CD4-positive, alpha-beta T cell treated with Interleukin-4 for 4 hours (primary cell): Measurements from ENCODE around the gene ACP4.
"Not testable (repeated sequence)": the region's sequence is repeated elsewhere in the genome, so short reads cannot be mapped to it uniquely, and the experiment has no call there.

Experiments used
- DNase-seq: peaks from one replicate; pipeline ENCODE4 v3.0.0-alpha.2; 2020

The ACP4 gene

DNA sequence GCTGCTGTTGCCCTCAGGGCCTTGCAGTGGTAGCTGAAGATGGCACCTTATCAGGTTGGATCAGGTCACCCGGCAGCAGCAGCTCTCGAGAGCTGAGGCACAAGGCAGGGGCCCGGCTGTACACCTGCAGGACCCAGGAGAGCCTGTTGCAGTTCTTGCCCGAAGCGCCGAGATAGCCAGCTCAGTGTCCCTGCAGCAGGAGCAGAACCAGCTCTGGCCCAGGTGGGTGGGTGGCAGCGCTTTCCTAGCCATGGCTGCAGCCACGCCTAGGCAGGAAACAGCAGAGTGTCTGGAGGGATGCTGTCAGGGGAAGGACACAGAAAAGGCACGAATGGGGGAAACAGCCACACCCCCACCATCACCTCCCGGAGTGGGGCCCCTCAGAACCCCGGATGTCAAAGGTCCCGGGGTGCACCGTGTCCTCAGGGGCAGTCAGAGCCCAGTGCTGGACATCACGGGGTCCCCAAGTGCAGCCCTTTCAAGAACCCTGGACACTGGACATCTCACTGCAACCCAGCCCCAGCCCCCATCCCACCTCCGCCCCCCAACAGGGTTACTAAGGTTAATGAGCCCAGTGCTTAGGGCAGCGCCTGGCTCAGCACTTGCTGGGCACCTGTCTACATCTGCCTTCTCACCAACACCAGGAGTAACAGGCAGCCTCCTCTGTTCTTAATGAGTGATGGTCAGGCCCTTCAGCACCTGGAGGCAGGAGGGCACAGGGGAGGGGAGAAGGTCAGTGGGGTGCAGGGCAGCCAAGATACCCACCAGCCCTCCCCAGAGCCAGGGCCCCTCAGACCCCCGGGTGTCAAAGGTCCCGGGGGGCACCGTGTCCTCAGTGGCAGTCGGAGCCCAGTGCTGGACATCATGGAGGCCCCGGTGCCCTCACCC, 8.7 kb downstream of the ACP4 start:
- no peak for DNase-seq

DNA sequence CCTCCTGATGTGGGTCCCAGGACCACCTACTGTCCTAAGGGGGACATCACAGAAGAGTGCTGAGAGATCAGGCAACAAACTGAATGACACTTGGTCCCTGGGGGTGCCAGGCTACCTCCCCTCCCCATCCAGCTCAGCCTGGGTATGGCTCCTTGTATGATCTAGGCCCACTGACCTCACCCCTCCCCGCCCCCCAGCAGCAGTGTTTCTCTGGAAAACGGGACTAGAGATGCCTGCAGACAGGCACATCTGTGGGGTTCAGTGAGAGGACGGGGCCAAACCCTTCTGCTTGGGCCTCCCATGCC, 9.3 kb downstream of the ACP4 start:
- no peak for DNase-seq

DNA sequence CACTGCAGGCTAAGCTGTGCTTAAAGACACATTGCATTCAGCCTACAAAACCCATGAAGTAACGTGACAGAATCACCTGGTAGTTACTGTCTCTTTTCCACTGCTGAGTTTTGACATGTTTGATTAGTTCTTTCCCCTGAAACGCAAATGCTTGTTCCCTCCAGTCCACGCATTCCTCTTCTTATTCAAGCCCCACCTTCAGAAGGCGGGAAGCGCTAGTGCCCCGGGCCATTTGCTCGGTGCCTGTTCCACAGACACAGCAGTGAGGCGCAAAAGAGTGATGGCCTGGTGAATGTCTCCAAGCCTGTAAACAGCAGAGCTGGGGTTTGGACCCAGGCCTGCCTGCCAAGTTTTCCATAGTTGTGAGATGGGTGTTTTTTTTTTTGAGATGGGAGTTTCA, 10.9 kb downstream of the ACP4 start:
- no peak for DNase-seq

DNA sequence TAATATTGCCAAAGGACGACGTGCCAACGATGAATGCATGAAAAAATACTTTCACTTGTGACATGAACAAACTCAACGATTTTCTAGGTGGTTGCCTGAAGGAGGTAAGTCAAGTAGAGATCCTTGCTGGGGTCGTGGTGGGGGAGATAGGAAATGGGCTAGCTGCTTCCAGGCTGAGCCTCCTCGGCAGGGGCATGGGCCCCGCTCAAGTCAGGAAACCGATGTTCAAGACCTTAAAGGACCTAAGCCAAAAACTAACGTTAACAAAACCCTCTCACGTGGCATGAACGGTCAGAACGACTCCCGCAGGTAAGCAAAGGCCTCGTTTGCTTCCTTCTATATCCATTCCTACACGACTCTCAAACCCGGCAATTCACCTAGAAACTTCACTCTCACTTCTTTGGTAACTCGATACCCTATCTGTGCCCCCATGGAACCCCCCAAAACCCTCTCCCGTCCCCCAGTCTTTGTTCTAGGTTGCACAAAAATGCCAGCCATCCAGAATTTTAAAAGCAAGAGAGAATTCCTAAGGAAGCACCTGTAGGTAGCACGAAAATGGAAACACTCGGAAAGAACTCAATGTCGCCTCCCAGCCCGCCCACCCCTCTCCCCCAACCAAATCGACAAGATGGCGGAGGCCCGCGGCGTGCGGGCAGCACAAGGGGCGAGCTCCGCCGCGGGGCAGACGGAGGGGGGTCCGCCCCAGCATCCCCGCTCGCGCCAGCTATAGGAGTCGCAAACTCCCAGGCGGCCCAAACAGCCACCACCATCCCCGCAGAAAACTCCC, 13.6 kb downstream of the ACP4 start:
- no peak for DNase-seq

DNA sequence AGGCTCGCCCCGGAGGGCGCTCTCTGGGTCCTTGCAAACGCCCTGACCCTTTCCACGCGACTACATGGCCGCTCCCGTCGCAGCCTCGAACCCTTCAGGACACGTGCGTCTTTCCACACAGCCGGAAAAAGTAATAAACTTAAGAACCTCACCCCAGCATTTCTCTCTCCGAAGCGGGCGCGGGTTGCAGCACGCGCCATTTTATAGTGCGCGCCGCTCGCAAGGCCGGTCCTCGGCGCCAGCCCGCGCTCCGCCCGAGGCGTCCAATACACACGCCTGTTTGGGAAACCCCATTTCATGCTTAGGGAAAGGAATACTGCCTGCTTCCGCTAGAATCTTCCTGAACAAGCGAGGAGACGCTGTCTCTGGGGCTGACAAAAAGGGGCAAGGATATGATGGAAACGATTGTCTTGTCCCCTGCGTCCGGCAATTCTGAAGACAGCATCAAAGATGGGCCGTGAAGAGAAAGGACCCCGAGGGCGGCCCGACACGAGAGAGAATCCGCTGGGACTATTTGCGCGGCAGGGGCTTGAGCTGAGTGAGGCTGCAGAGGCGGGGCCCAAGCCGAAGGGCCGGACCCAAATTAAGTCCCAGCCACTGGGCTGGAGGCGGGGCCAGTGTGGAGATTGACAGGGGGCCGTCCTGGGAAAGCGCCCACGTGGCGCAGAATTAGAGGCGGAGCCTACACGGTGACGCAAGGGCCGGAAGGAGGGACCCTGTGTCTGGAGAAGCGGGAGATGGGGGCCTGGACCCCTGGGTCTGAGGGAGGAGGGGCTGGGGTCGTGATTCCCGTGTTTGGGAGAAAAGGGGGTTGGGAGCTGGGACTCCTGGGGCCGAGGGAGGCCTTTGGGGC, 14.4 kb downstream of the ACP4 start:
- DNase-seq, result peak; percentile 99

DNA sequence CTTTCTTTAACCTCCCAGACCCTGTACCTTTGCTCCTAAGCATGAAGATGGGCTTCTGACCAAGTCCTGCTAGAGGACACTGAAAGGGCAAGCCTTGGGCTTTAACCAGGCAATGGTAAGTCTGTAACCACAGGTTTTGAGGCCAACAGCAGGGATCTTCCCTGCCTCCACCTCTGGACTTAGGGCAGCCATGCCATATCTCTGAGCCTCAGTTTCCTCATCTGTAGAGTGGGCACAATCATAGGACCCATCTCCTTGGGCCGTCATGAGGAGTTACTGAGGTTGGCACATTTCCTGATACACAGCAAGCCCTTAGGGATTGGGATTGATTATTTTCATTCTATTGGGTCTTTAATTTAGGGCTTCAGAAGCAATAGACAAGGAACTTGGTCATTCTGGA, 18.6 kb downstream of the ACP4 start:
- no peak for DNase-seq

DNA sequence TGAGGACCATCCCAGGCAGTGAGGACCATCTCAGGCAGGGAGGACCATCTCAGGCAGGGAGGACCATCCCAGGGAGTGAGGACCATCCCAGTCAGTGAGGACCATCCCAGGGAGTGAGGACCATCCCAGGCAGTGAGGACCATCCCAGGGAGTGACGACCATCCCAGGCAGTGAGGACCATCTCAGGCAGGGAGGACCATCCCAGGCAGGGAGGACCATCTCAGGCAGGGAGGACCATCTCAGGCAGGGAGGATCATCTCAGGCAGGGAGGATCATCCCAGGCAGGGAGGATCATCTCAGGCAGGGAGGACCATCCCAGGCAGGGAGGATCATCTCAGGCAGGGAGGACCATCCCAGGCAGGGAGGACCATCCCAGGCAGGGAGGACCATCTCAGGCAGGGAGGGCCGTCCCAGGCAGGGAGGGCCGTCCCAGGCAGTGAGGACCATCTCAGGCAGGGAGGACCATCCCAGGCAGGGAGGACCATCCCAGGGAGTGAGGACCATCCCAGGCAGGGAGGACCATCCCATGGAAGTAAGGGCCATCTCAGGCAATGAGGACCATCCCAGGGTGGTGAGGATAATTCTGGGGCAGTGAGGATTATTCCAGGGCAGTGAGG, 21.5 kb downstream of the ACP4 start:
- DNase-seq, result not testable (repeated sequence)

DNA sequence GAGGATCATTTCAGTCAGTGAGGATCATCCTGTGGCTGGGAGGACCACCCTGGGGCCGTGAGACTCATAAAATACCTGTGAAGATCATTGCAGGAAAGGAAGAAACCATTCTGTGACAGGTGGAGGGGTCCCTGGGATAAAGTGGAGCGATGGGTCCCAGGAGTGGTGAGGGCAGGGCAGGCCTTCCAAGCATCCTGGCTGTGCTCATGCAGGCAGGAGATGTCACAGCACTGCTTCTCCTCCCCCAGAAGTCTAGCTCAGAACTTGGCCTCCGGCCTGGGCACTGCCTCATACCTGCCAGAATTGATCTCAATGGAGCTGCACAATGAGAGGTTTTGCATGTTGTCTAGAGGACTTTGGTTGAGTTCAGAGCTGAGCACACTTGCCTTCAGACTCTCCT, 22.3 kb downstream of the ACP4 start:
- no peak for DNase-seq

DNA sequence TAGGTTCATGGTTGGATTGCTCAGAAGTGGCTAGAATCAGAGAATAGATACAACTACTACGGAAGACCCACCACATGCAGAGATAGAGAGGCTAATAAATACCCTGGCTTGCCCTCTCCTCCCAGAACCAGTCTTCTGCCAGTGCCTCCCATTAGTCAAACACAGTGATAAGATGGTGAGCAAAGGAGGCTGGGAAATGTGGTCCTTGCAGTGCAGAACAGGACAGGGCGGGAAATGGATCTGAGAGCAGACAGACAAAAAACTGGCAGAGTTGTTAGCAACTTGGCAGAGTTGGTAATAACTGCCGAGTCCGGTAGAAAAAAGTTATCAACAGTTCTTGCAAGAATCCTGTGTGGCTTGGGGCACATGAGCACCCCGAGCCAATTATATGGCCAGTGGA, 24.7 kb downstream of the ACP4 start:
- DNase-seq, result no peak

DNA sequence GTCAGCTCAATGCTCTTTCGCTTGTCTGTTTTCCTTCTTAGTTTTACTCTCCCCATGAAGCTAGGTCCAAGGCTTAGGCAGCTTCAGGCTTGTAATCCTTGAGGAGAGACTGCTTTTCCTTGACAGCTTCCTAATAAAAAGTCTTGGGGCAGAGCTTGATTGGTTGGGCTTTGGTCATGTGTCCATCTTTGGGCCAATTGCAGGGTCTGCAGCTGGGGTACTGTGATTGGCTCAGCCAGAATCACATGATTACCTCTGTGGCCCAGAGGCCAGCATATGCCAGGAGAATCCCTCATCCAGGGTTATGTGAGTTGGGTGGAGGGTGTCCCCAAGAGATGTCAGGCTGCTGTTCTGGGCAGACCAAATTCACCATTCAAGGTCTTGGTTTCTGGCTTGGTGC, 25.2 kb downstream of the ACP4 start:
- DNase-seq, result no peak

DNA sequence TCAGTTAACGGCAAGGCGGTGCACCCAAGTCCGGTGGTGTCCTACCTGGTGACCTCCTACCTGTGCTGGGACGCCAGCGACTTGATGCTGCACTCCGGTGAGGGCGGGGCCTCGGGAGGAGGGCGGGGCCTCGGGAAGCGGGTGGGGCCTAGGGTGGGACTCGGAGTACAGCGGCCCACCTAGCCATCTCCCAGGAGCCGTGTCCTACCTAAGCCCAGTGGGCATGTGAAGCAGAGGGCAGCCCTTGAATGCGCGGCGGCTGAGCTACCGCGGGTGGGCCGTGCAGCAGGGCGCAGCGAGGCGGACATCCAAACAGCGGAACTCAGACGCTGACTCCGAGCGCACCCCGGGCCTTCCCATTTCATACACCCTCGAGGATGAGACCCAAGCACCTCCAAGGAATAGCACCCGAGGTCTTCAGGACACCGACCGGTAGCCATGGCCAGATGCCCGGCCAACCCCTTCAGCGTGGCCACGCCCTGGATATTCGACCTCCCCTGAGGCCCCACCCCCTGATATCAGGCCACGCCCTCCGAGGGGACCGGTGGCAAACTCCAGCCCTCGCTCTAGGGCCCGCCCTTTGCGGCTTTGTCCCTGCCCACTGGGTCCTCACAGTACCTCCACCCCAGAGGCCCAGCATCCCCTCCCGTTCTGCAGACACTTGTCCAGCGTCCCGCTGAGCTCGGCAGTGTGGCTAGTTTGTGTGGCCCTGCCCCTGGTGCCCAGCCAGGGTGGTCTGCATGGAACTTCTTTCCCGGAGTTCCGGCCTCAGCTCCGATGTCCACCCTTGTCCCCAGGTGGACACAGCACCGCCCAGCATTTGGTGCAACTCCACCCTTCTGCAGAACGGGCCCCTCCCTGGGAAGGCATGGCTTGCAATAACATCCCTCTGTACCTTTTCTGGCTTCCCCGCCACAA, 28.0 kb downstream of the ACP4 start:
- no peak for DNase-seq

DNA sequence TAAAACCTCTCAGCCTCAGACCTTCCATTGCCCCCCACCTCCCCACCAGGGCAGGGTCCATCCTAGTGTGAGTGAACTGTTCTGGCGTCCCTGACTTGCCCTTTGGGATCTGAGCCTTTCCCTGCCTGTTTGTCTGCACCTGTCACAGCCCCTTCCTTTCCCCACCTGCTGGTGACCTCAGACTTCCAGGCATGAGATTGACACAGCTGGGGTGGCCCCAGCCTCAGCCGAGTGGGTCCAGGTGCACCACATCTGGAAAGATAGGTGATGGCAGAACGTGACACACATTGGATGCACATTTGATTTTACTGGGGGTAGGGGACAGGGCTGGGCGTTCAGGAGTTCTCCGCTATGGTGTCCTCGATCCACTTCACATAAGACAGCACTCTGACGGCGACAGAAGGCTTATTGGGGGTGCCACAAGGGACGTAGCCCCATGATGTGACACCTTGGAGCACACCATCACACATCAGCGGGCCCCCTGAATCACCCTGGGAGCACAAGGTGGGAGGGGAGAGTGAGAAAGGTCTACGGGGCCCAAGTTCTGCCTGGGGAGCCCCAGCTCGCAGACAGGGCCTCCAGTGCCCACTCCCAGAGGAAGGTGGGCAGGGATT, 28.8 kb downstream of the ACP4 start:
- DNase-seq, result no peak

DNA sequence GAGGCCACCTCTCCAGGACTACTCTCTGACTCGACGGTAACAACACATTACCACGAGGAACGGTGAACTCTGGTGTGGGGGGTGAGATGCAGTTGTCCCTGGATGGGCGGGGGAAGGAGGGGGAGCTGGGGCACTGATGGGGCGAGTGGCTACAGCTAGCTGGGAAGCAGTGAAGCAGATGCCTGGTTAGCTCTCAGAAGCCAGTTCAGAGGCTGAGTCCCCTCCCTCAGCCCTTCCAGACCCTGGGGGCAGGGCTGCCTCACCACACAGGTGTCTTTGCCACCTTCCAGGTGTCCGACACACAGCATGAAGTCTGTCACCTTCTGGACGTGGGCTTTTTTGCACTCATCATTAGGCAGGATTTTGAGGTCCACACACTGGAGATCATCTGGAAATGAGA, 29.4 kb downstream of the ACP4 start:
- no peak for DNase-seq

DNA sequence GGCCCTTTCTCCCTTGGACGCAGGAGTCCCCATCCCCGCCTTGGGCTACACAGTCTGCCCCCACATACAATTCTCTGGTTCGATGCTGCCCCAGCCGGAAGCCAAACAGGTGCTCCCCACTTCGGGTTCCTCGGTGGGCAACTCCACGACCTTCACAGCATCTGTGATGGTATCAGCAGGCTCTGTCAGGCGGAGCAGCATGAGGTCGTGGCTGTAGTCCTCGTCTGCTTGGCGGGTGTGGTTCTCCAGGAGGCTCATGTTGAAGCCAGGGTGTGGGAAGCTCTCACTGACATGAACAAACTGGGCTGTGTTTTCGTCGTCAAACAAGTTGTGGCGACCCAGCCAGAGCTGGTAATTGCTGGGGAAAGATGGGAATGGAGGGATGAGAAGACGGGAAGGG, 29.9 kb downstream of the ACP4 start:
- no peak for DNase-seq

DNA sequence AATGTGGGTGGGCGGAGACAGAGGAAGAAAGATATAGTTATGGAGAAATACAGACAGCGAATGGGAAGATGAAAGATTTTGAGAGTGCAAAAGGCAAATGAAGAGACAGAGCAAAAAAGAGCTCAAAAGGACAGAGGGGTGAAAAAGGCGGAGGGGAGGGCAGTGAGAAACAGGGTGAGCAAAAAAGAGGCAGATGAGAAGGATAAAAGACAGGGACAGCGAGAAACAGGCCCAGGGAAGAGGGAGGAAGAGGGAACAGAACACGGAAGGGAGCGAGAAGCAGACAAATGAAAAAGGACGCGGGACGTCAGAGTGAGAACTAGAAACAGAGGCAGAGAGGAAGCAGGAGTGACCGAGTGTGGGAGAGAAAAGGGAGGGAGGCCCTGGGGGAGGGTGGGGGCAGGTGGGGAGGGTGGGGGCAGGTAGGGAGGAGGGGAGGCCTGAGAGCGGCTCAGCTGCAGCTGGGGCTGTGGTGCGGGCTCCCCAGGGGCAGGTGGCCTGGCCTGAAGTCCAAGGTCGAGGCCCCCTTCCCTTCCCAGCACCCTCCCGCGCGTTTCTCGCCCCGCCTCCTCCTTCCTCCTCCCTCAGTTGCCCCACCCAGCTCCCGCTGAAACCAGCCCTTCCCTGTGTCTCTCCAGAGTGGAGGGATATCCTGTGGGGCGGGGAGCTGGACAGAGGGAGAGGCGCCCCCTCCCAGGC, 30.5 kb downstream of the ACP4 start:
- no peak for DNase-seq

DNA sequence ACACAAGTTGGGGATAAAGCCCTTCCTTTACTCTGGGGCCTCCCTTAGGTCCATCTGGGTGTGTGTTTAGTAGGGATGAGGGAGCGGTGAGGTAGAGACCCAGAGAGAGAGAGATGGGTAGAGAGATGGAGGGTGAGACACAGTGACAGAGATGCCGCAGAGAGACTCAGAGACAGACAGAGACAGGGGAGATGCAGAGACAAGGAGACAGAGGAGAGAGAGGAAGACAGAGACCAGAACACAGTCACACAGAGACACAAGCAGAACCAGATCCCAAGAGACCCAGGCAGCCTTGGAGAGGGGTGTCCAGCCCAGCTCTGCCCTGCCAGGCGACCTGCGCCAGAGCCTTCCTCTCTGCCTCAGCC, 31.0 kb downstream of the ACP4 start:
- no peak for DNase-seq

DNA sequence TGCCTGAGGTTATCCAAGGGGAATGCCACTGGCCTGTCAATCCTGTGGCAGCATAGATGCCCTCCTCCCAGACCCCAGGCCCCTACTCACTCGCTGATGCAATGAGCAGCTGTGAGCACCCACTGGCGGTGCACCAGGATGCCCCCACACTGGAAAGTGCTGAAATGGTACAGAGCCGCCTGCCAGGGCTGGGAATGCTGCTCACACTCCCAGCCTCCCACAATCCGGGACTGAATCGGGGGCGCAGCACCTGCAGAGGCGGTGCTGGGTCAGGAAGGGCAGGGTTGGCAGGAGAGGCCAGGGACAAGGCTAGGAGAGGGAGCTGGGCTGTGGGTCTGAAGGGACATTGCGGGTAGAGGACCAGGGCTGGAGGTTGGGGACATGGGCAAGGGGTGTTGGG, 31.4 kb downstream of the ACP4 start:
- no peak for DNase-seq

DNA sequence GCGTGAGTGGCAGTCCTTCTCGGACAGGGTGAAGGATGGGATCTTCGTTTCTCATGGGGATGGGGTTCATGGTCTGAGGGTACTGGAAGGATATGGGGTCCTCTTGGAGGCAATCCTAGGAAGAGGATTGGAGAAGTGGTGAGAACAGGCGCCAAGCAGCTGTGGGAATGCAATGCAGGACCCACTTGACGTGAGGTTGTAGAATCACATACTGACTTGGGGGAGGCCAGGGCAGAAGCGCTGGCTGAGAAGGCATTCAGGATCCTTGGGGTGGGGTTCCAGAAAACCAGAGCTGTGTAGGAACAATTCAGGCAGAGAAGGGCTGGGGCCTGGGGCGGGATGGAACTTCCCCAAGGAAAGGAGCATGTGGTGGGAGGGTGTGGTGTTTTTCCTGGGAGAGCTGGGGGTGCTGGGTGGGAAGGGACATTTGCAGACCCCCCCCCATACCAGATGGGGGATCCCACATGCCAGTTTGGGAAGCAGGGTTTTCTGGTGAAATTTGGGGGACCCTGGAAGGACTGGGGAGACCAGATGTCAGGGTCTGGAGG, 32.5 kb downstream of the ACP4 start:
- DNase-seq, result no peak

DNA sequence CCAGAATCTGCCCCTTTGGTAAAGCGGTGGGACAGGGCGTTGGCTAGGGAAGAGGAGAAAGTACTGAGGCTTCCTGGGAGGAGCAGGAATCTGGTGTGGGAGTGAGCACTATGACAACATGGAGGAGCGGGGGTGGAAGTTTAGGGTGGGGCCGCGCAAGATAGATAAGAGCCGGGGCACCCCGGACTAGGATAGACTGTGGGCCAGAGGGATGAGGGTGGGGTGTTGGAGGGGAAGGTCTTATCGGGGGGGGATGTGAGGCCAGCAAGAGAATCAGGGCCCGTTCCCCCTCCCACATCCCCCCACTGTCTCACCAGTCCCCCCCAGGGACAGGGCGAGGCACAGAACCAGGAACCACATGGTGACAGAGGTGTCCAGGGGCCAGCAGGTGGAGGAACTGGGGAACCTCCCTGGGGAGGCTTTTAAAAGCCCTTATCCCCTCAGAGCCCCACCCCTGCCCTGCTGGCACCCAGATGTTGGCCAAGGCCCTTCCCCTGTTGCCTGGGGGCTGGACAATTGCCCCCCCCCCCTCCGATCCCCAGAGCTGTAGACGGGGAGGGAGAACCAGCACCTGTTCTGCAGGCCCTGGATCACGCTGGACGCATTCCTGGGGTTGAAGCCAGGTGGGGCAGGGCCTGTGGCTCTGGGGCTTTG, 33.3 kb downstream of the ACP4 start, which contains the start of gene KLK1:
KLK1 (minus strand) TSS at position 399 of the 654 bp plus-strand sequence; CDS start at position 360, 39 bp downstream.
- DNase-seq, result no peak
